Measurements from ENCODE around the gene SMPD3. TPM values are rescaled to one million over a fixed set of nuclear protein-coding genes. Genes with fewer than 3 reads are reported as not detected.

SMPD3 gene
- total RNA-seq, 4 donors from 2014 or later, result 0.22 to 0.38 TPM; not detected in 2

GRCh38 chr16:68383858-68384257 lies 64.5 kb downstream of the SMPD3 start:
- TF ChIP-seq CTCF (IDR thresholded peaks at IDR 0.05; ENCODE audit: low read depth), result no peak

GRCh38 chr16:68382296-68382718 lies 66.0 kb downstream of the SMPD3 start:
- no peak for TF ChIP-seq CTCF (IDR thresholded peaks at IDR 0.05; ENCODE audit: low read depth)

GRCh38 chr16:68381363-68381724 lies 67.0 kb downstream of the SMPD3 start:
- no peak for TF ChIP-seq CTCF (IDR thresholded peaks at IDR 0.05; ENCODE audit: low read depth)

GRCh38 chr16:68380676-68381362 lies 67.5 kb downstream of the SMPD3 start:
- no peak for TF ChIP-seq CTCF (IDR thresholded peaks at IDR 0.05; ENCODE audit: low read depth)

GRCh38 chr16:68380348-68380670 lies 68.0 kb downstream of the SMPD3 start:
- no peak for TF ChIP-seq CTCF (IDR thresholded peaks at IDR 0.05; ENCODE audit: low read depth)

- no peak for TF ChIP-seq CTCF (IDR thresholded peaks at IDR 0.05; ENCODE audit: low read depth)
Measured at GRCh38 chr16:68379472-68380347, 68.6 kb downstream of the SMPD3 start.
